ENCODE results near the gene GNAS-AS1. TPM values are rescaled to one million over a fixed set of nuclear protein-coding genes. Genes with fewer than 3 reads are reported as not detected.

The GNAS-AS1 gene
- total and polyA plus RNA-seq, 10 of the 15 experiments (the other 5 are each of a cell fraction or from before 2014, with no cell fraction given) = 0.06 to 2.7 (median 1.2) TPM

GRCh38 chr20:58870293-58871014, 19.8 kb upstream of the GNAS-AS1 start (continued):
- TF ChIP-seq BCLAF1 (IDR thresholded peaks at IDR 0.05) = no peak
- TF ChIP-seq NBN (IDR thresholded peaks at IDR 0.05) = no peak
- no peak for TF ChIP-seq PAX8 (IDR thresholded peaks at IDR 0.05)
- no peak for TF ChIP-seq HDGF (IDR thresholded peaks at IDR 0.05)
- TF ChIP-seq SMARCA5 (IDR thresholded peaks at IDR 0.05) = peak; percentile 45; the same call in 1 of the 2 replicates
- no peak for TF ChIP-seq NR2F1 (conservative IDR thresholded peaks at IDR 0.05)
- TF ChIP-seq SRF (IDR thresholded peaks at IDR 0.05; ENCODE audit: low read depth in 2 of 2, low read length in 2 of 2) = no peak
- TF ChIP-seq ZBED1 (IDR thresholded peaks at IDR 0.05; ENCODE audit: borderline replicate concordance) = no peak
- no peak for TF ChIP-seq NFYB (IDR thresholded peaks at IDR 0.05; ENCODE audit: insufficient read depth, low read depth, low read length)
- no peak for TF ChIP-seq RBBP5 (conservative IDR thresholded peaks at IDR 0.05)
- TF ChIP-seq MTA3 (IDR thresholded peaks at IDR 0.05; ENCODE audit: borderline replicate concordance, low read length) = no peak
- no peak for TF ChIP-seq NKRF (conservative IDR thresholded peaks at IDR 0.05)
- TF ChIP-seq IKZF2 (IDR thresholded peaks at IDR 0.05) = peak; percentile 82 to 84
- TF ChIP-seq TBL1XR1 (IDR thresholded peaks at IDR 0.05; ENCODE audit: low read depth, low read length) = no peak
- TF ChIP-seq MEF2B (IDR thresholded peaks at IDR 0.05; ENCODE audit: partially characterized antibody, poor library complexity, severe bottlenecking) = peak; percentile 55
- TF ChIP-seq ZNF384 (IDR thresholded peaks at IDR 0.05; ENCODE audit: borderline replicate concordance, low read depth, low read length) = no peak
- no peak for TF ChIP-seq STAT1 (conservative IDR thresholded peaks at IDR 0.05)
- TF ChIP-seq CBFB (IDR thresholded peaks at IDR 0.05; ENCODE audit: low read depth) = peak; percentile 28; the same call in 1 of the 2 replicates
- TF ChIP-seq HSF1 (IDR thresholded peaks at IDR 0.05; ENCODE audit: low read depth, low read length) = no peak
- no peak for TF ChIP-seq TARDBP (IDR thresholded peaks at IDR 0.05; ENCODE audit: borderline replicate concordance)
- TF ChIP-seq EP300 (IDR thresholded peaks at IDR 0.05; ENCODE audit: borderline replicate concordance in 1 of 2, control insufficient read depth in 1 of 2, low read depth in 2 of 2, low read length in 2 of 2) = peak; percentile 33 to 48; a peak in 1 of 4 replicates
- TF ChIP-seq FOXM1 (IDR thresholded peaks at IDR 0.05; ENCODE audit: low read depth, low read length) = 0 out of 2 replicates have a peak, but pooled peaks have one; percentile 26
- no peak for TF ChIP-seq CREM (IDR thresholded peaks at IDR 0.05; ENCODE audit: low read depth)
- TF ChIP-seq PKNOX1 (IDR thresholded peaks at IDR 0.05) = no peak
- TF ChIP-seq GABPA (IDR thresholded peaks at IDR 0.05; ENCODE audit: low read depth) = no peak
- TF ChIP-seq LARP7 (IDR thresholded peaks at IDR 0.05) = no peak
